LNCaP clone FGC (cell line): ENCODE measurements around the gene SLC15A5.

Experiments
- DNase-seq: peaks from one replicate; pipeline ENCODE4 v3.0.0-alpha.2; 2011; ENCODE audit warnings: low read depth
- H3K4me3 ChIP-seq: 2 replicates; pipeline ENCODE4 v1.5.1; 2011; ENCODE audit warnings: mild to moderate bottlenecking, low read depth, low read length, control low read depth
- CTCF ChIP-seq: IDR thresholded peaks from 2 replicates; pipeline ENCODE4 v1.5.1; 2012; ENCODE audit warnings: mild to moderate bottlenecking; ENCODE audit not compliant: control insufficient read depth, insufficient read depth; ENCODE audit errors: extremely low read depth

The SLC15A5 gene

GRCh38 chr12:16277585-16277984 lies at the start of gene SLC15A5:
TSS of gene SLC15A5 (minus strand) at chr12:16277685. CDS start at chr12:16277685, 0 bp downstream.
- no peak within 1 kb of the TSS for H3K4me3 ChIP-seq
- TF ChIP-seq CTCF: no peak
- DNase-seq: no peak

- H3K4me3 ChIP-seq: no peak overlapping the region
Measured at GRCh38 chr12:16325426-16325825, 47.9 kb upstream of the SLC15A5 start.

GRCh38 chr12:16324772-16325171 lies 47.3 kb upstream of the SLC15A5 start:
- H3K4me3 ChIP-seq: no peak overlapping the region
- TF ChIP-seq CTCF: no peak
- DNase-seq: no peak

More at GRCh38 chr12:16325426-16325825, 47.9 kb upstream of the SLC15A5 start:
- TF ChIP-seq CTCF: no peak
- DNase-seq: no peak

GRCh38 chr12:16324272-16324671 lies 46.8 kb upstream of the SLC15A5 start:
- TF ChIP-seq CTCF: no peak
- no peak overlapping the region for H3K4me3 ChIP-seq
- DNase-seq: no peak

GRCh38 chr12:16323638-16324037 lies 46.2 kb upstream of the SLC15A5 start:
- DNase-seq: peak; percentile 47
- no peak for TF ChIP-seq CTCF
- no peak overlapping the region for H3K4me3 ChIP-seq

- TF ChIP-seq CTCF: no peak
- H3K4me3 ChIP-seq: no peak overlapping the region
- DNase-seq: no peak
Measured at GRCh38 chr12:16323010-16323409, 45.5 kb upstream of the SLC15A5 start.

GRCh38 chr12:16310934-16311333 lies 33.4 kb upstream of the SLC15A5 start:
- no peak overlapping the region for H3K4me3 ChIP-seq
- TF ChIP-seq CTCF: no peak
- no peak for DNase-seq
